HG03159 (cell line): ENCODE measurements around the gene AUTS2.
A peak's percentile ranks its signal among the peaks of the same experiment; 100 is the strongest.

Experiments
- ATAC-seq: cut with Tn5 transposase; IDR thresholded peaks from one replicate; pipeline ENCODE4 v1.9.1; 2021; ENCODE audit warnings: mild to moderate bottlenecking, moderate library complexity; ENCODE audit not compliant: unreplicated experiment

Gene AUTS2

DNA sequence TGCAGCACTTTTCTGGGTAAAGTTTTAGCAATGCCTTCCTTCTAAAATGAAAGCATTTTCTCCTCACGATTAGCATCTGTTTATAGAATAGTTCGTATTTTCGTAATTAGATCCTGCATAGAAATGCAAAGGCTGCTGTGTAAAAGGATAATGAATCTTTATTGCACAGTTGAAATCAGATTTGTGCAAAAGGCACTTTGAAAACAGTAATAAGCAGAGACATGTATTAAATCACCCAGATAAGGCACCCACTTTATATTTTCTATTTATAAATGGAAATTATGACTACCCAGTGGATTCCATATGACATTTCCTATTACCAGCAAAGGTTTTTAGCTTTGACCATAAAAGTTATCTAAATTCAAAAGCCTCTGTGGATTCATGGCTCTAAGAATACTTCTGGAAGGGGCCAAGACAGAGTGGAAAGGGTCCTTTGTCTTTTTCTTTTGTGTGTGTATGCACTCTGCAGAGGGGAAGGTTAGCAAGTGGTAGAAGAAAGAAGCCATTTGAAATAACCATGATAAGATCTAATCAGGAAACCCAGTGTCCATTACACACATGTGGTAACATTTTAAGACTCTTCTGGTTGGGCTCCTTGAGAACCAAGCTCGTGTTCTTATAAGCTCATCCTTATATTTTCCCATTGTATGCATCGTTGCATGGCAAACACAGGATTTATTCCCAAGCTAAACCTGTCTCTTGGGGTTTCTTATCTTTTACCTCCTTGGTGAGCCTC is 612.1 kb downstream of the AUTS2 start:
- ATAC-seq, result no peak

DNA sequence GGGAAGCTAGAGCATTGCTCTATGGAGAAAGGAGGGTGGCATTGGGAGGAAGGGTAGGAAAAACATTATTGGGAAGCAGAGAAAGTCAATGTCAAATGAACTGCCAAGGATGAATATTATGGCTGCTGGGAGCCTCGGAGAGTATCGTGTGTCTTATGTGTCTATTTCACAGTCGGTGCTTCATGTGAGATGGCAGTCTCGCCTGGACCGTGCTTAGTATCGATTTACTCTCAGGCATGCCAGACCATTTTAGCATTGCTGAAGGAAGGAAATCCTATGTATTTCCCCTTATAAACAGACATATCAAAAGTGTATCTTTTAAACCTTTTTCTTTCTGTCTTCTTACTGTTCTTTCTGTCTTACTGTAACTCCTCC is 612.6 kb downstream of the AUTS2 start:
- ATAC-seq, result no peak

DNA sequence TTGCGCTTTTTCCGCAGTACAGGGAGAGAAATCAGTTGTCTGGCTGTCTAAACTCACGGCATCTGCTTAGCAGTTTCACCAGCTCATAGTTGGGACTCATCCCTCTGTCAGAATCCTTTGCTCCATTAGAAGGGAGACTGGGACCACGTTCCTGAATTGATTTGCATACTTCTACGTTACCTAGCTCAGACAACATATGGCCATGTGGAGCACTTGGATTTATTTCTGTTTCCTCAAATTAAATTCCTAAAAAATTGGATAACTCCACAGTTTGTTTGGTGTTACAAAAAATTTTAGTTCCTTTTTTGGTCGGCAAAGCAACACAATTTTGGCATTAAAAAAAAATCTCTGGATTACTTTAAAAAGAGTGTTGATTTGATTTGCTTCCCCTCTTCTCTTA is 614.0 kb downstream of the AUTS2 start:
- ATAC-seq, result no peak

DNA sequence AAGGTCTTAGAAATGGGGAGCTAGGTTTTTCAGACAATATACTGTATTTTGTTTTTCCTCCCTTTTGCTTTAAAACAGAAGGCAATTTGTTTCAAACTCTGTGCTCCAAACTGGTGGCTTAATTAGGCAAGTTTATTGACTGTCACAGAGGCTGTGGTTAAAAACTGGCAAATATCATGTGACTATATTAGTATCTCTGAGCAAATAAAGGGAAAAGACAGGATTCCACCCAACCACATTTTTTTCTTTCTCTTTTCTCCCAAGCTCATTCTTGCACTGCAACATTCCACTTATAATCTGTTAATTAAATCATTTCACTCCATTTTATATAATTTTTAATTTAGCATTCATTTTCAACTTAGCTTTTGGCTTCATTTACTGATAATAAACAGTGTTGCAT is 615.8 kb downstream of the AUTS2 start:
- ATAC-seq, result no peak

DNA sequence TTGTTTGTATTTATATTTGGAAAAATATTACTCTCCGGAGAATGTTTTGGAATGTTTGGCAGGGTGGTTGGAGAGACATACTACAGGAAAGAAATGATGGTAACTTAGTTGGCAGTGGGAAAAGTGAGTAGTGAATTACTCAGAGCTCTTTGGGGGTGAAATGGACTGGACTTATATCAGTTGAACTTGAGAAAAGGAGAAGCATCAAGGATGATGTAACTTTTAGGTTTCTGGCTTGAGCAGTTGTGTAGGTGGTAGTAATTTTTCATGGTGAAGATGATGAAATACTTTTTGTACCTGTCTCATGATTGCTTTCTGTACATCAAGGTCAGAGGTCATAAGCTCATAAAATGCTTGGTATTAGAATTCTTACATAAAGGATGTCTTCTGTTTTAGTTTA is 617.2 kb downstream of the AUTS2 start:
- ATAC-seq, result no peak

DNA sequence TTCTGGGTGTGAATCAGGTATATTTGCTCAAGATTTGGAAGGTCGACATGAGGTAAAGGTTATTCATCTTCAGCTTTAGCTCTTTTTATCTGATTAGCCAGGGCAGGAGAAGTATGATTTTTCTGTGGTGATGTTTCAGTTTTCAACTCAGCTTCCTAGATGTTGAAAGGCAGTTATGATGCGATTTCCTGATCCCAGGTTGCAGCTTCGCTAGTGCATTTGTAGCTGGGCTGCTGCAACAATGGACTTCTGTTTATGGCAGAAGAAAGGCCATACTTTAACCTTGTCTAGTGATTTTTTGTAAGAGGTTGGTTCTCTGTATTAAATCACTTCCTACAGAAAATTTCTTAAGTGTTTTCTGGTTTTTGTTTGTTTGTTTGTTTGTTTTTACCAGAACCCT is 619.3 kb downstream of the AUTS2 start:
- no peak for ATAC-seq

DNA sequence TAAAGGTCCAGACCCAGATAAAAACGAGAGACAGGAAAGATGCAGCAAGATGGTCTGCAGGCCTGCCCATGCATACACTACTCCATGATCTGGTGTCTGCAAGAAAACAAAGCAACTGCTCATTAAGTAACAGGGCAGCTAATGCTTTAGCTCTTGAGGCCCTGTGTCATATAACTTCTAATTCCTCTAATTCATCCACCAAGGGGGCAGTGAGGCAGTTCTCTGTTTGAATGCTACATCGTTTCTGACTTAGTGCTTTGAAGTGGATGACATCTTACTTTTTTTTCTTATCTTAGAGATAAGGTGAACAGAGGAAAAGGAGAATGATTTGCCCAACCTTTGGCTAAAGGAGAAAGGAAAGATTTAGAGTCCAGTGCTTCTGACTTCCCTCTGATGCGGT is 619.7 kb downstream of the AUTS2 start:
- ATAC-seq, result no peak

DNA sequence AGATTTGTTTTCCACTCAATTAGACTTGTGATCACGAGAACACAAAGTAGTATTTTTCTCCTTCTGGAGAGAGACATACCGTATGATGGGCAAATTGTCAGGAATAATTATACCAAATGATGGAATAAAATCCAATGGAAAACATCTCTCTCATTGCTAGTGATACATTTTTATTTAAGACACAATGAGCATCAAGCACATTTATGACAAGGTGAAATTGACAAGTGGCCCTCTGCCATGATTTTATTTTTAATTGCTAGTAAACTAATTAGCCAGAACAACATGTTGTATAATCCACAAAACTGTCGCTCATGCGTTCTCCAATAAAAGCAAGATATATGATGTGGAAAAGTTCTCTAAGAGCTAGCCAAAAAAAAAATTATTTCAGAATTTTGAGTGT is 620.8 kb downstream of the AUTS2 start:
- ATAC-seq, result no peak

DNA sequence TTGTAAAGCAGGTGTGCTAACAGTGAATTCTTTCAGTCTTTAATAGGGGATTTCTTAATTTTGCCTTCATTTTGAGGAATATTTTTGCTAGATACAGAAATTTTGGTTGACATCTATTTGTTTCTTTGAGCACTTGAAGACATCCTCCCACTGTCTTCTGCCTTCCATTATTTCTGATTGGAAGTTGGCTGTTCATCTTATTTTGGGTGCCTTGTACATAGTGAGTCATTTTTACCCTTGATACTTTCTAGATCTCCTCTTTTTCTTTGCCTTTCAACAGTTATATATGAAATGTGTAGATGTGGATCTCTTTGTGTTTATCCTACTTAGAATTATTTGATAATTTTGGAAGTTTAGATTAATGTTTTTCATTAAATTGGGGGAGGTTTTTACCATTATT is 631.0 kb downstream of the AUTS2 start:
- no peak for ATAC-seq

DNA sequence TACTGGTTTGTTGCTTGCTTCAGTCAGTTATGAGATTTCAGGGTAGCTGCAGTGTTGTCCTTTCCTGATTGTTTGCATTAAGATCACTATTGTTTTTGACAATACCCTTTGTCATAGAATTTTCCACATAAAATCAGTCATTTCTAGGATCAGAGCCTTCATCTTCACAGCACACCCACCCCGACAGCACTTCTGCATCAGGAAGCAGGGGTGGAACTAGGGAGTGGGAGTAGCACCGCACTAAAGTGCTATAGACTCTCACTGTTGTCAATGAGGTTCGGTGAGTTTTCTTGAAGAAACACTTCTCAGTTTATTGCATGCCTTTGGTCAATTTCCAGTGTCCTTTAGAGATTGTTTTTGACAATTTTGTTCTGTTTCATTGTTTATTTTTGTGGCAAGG is 632.5 kb downstream of the AUTS2 start:
- ATAC-seq, result no peak

DNA sequence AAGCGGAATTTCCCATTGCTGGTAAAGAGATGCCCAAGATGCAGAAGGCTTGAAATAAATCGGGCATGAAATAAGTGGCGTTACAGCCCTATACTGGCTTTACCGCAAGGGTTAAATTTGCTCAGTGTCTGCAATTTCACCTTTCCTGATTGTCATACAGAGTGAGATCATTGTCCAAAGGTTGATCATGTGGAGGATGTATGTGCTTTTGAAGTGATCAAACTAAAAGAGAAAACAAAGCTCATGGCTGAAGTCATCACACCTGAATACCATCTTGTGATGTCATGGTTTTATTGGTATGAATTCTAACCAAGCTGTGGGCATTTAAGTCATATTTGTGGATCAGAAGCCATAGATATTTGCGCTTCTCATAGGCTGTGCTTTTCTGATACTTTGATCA is 635.5 kb downstream of the AUTS2 start:
- ATAC-seq, result no peak

DNA sequence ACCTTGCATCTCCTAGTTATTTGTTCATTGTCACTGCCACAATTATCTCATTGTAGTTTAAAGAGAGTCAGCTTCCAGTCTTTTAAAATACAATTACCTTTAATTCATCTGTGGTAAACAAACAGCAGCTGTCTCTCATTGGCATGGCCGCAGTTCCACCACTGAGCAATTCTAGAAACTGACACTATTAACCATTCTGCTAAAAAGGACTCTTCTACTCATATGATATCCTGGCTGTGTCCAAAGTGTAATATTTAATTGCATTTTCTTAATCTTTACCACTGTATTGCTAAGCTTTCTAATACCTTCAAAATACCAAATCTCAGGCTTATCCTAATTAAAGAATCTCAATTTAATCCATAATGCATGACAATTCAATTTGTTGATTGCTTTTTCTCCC is 639.0 kb downstream of the AUTS2 start:
- ATAC-seq, result no peak

DNA sequence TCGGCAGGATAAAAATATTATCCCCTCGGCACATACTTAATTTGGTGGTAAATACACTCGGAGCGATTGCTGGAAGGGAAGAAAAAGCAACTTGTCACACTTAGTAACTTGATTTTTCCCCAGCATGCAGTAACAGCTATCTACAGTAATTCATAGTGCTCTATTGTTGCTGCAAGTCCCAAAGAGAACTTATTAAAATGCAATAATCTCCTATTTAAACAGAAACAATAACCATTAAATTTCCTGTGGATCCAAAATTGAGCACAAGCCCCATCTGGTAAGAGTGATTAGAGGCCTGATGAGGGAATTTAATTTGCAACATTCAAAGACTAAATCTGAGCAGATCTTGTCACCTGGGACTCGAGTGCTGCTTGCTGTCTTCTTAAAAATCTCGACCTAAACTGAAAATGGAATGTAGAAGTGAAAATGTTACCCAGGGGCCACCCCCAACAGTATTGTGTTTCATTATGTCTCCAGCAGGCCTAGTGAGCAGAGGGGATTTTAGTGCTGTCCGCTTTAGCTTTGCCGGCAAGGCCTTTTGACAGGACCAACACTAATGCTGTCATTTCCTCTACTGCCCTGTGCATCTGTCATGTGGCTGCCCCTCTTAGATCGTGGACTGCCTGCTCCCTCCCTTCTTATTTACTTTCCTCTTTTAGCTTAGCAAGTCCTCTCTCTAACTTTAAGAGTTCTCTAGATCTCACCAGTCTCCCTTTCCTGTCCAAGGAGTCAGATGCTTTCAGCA is 639.7 kb downstream of the AUTS2 start:
- ATAC-seq, result peak; percentile 100

DNA sequence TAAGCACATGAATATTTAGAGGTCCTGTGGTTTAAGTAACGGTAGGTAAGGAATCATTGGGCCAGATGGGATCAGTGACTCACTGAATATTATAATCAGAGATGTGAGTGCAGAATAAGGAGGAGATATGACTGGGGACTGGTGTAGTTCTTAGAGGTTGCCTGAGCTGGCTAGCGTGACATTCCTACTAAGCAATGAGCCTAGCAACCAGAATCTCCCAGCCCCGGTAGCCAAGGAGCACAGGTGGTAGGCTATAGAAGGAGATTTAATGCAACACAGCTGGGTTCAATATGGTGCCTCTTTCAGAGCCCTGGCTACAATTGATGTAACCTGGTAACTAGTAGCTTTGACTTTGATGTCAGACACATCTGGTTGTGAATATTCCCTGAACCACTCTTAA is 641.6 kb downstream of the AUTS2 start:
- ATAC-seq, result no peak

DNA sequence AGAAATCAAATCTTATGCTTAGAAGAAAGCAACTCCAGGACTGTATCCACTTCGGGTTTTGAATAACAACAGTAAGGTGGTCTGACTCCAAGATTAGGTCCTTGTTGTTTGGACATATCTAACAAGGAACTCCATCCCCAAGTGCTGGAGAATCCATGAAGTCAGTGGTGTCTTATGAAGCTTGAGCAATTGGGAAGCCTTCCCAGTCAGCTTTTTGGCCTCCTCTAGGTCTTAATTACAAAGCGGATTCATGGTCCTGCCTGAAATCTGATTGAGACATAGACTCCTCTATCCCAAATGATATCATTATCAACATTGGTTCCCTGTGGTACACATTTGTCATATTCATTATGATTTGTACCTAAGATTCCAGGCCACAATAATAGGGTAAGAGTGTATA is 642.6 kb downstream of the AUTS2 start:
- ATAC-seq, result no peak

DNA sequence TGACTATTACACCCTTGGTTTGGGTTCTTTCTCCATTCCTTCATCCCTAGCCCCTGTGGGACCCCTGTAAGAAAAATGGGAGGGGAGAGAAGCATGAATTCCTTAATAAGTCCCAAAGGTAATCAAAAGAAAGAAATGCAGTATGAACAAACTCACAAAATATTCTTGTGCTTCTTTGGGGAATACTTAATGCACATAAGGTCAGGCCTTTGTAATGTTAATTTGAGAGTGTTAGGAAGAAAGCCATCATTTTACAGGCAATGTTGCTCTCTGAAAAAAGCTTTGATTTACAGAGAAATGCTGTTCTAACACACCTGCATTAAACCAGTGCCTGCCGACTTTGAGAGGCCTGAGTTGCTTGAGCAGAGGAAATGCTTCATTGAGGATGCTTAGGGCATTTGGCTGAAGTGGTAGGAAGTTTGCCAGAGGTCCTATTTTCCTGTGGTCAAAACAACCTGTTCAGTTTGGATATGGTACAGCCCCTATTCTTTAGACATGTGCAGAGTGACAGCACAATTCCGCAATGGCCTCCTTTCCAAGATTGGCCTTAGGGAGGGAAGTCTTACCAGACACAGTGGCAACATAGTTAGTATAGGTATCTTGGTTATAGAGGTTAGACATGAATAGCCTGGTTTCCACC is 643.4 kb downstream of the AUTS2 start:
- no peak for ATAC-seq

DNA sequence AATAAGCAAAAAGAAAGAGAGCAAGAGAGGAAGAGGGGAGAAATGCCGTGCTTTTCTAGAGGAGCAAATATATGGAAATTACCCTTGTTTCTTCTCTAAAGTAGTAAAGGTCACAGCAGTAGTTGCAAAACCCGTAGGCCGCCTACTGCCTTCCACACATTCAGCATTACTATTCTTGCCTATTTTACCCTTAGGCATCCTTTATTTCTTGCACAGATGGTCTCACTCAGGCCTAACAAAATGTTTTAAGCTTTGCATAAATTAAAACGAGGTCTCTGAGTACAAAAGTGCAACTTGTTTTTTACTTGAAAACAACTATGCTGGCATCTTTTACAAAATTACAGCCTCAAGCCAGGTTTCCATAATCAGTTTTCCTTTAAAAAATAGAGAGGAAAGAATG is 644.6 kb downstream of the AUTS2 start:
- no peak for ATAC-seq

DNA sequence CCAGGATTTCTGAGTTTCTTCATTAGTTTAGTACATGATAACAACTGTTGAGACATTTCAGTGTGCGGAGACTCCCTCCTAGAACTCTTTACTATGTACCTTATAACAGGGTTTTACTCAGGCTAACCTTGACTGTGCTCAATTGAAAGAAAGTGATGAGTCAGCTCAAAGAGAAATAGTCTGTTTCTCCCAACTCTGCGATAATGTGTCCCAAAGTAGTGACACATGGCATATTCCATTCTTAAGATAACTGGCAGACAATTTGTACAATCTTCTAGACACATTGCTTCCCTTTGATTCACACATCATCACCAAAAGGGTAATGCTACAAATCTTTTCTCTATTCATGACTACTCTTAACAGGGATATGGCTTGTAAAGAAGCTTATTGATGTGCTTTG is 645.2 kb downstream of the AUTS2 start:
- no peak for ATAC-seq

DNA sequence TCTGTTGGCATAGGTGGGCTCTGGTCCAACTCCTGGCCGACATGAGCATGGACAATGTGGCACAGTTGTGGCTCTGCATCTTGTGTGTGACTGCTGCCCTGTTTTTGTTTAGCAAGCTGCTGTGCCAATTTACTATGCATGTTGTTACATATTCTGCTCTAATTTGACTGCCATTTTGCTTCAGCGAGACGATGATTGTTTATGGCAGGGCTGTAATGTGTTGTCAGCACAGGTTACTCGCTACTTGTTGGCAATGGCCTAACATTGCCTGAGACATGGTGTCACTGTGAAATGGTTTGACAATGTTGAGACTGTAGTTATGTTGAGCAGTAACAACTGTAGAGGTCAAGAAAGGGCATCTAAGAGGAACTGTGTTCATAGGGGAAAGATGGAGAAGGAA is 659.6 kb downstream of the AUTS2 start:
- no peak for ATAC-seq

DNA sequence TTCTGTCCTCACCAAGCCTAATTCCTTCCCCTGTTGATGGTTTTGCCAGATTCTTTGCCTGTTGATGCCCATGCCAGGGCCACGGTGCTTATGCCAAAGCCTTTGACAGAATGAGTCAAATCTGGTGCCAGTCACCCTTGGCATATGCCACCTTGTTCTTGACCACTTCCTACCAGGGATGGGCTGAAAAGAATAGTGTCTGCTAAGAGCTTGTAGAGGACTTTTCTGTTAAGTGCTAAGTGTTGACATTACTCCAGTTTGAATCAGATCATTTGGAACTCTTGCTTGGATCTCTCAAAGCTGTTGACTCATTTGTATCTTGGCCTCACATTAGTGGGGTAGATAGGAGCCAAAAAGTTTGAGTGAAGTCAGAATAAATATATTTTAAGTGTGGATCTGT is 661.2 kb downstream of the AUTS2 start:
- no peak for ATAC-seq

DNA sequence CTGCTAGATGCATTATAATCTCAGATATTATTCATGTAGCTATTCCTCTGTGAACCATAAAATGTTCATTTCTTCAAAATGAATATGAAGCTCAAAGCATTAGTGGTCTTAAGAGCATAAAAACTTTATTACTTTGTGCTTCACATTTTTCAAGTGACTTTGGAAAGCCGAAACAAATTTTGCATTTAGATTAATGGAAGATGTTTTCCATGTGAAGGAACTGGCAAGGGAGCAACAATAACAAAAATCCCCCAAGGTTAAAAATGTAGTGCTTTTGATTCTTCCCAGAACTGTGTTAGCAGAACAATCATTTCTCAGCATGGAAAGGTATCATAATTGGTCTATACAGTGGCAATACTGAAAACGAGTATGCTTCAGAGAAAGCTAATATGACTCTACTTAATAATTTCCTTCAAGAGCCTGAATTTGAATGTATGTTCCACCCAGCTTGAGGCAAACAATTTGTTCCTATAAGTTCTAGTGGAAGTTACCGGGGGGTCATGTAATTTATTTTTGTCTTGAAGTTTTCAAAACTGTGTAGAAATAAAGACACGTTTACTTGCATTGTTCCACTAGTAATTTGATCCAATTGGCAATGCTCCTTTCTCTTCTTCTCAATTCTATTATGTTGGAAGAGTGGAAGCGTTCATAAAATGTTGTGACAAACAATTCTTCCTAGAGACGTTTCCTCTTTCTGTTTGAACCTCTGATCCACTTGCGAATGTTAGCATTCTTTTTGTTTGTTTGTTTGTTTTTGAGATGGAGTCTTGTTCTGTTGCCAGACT is 665.4 kb downstream of the AUTS2 start:
- no peak for ATAC-seq

DNA sequence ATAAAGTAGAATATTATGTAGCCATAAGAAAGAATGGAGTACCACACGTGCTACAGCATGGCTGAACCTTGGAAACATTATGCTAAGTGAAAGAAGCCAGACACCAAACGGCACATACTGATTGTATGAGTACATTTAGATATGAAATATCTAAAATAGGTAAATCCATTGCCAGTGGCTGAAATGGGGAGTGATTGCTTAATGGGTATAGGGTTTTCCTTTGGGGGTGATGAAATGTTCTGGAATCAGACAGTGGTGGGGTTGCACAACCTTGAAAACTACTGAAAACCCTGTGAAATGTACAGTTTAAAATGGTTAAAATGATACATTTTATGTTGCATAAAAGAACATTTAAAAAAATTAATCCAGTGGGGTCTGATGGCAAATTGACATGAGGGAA is 667.9 kb downstream of the AUTS2 start:
- ATAC-seq, result no peak
